ENCODE results near the gene MAPK7.
A peak's percentile ranks its signal among the peaks of the same experiment; 100 is the strongest.

MAPK7 gene

DNA sequence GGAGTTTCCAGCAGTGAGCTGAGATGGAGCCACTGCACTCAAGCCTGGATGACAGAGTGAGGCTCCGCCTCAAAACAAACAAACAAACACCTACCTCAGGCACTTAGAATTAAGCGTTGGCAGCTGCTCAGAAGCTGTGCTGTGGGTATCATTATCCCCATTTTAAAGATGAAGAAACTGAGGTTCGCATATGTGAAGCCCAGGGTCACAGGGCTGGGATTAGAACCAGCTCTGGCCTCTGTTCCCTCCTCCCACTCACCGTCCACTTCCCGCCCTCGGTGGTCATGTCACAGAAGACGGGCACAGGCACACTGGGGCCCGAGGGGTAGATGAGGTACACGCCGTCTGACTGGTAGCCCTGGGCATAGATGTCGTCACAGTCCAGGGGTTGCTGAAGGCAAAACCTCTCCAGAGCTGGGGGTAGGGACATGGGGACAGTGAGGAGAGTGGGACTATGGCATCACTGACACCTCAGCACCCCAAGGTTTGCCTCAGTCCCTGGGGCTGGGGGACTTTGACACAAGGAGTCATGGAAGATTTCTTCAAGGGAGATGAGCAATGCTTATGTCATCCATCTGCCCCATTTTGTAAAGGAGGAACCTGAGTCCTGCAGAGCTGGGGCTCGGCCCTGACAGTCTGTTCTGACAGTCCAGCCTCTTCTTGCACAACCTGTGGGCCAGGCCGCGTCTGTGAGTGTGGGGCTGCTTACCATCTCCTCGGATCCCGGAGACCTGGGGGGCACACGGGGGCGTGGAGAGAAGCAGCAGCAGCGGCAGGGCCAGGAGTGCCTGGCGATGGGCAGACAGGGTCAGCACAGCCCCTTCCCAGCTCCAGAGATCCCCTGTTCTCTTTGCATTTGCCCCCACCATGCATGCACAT is 8.0 kb downstream of the MAPK7 start:
- Histone ChIP-seq H3K9me3 (ENCODE audit: control insufficient read depth in 1 of 2, low read length in 2 of 2) (no peaks in the 10 kb centered on the region), H3K4me1 (ENCODE audit: control insufficient read depth in 1 of 2, insufficient read depth in 2 of 2, low read length in 2 of 2) (peaks cover 38 to 42% of the 10 kb centered on the region in 2 donors), H3K27ac (ENCODE audit: low read depth, low read length) (peak overlapping the region; percentile 66), H3K27me3 (ENCODE audit: control insufficient read depth in 1 of 2, insufficient read depth in 2 of 2, low read length in 2 of 2) (no peaks in the 10 kb centered on the region), H3K9ac (ENCODE audit: low read depth in 1 of 2, low read length in 2 of 2) (peak overlapping the region in 1 of 2 donors; percentile 29), H3K4me3 (ENCODE audit: low read depth in 1 of 2, low read length in 2 of 2) (peak overlapping the region; percentile 42 to 49), H3K36me3 (ENCODE audit: control insufficient read depth in 1 of 2, insufficient read depth in 2 of 2, low read length in 2 of 2) (peaks cover 18 to 39% of the 10 kb centered on the region in 2 donors)

DNA sequence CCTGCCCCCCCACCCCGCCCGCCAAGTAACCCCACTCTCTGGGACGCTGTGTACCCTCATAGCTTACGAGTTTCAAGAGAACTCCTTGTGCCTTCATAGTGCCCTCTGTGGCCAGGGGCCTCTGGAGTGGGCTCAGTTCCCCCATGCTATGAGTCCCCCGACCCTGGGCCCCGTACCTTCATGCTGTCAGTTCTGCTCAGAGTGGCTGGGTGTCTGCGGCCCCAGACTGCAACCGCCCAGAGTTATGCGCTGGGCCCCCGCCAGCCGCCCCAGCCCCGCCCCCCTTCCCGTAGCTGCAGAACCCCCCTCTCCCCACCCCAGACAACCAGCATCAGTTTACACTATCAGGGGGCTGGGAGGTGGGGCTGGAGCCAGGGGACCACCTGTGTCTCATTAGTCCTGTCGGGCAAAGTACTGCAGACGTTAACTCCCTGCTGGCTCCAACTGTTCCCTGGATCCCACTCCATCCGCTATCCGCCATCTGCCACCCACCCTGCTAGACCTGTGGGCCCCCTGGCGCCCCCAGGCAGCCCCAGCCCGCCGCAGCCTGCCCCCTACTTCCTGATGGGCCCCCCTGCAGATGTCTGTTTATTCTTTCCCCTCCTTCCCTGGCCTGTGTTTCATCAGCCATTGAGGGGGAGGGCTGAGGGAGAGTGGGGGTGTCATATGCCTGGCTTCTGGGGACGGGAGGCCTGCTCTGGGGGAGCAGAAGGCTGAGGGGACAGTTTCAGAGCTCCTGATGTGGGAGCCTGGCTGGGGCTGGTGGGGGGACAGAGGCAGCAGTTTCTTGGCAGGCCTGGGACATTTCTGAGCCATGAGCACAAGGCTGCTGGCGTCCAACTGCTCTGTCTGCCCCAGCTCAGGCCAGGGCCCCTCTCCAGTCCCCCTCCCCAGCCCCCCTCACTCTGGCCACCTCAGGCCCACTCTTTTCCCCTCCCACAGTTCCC is 8.9 kb downstream of the MAPK7 start, which contains the start of gene MFAP4:
Gene MFAP4, minus strand, starts transcription at position 217 of the 947 bp plus-strand sequence. Its CDS starts 35 bp downstream, at position 182.
- H3K4me1 ChIP-seq (ENCODE audit: control insufficient read depth in 1 of 2, insufficient read depth in 2 of 2, low read length in 2 of 2) = peaks cover 38 to 42% of the 10 kb centered on the region in 2 donors

DNA sequence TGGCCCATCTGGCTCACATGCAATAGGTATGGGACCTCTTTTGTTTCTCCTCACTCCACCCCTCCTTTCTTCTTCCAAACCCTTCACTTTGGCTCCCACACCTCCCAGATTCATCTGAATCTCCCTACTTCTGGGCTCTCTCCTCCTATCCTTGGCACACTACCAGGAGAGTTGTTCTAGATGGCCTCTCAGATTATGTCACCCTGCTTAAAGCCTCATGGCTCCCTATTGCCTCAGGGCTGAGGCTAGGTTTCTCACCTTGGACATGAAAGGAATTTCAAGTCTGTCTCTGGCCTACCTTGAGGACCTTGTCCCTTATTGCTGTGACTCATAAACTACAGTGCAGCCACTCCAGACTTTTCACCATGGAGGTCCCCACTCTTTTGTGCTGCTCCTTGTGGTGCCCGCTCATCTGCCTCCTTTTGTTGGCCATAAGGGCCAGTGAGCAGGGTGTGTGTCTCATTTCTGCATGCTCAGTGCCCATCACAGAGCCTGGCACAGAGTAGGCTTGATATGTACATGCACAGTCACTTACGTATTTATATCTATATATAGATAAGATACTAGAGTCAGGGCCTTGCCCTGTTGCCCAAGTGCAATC is 9.7 kb downstream of the MAPK7 start:
- H3K9ac ChIP-seq (ENCODE audit: low read depth in 1 of 2, low read length in 2 of 2) = no peak overlapping the region

More for the DNA sequence above, 8.9 kb downstream of the MAPK7 start, which contains the start of gene MFAP4:
- Histone ChIP-seq H3K36me3 (ENCODE audit: control insufficient read depth in 1 of 2, insufficient read depth in 2 of 2, low read length in 2 of 2) (peaks cover 18 to 31% of the 10 kb centered on the region in 2 donors), H3K4me3 (ENCODE audit: low read depth in 1 of 2, low read length in 2 of 2) (peak within 1 kb of the TSS; percentile 42 to 49), H3K27ac (ENCODE audit: low read depth, low read length) (peak within 1 kb of the TSS; percentile 66), H3K9me3 (ENCODE audit: control insufficient read depth in 1 of 2, low read length in 2 of 2) (no peaks in the 10 kb centered on the region), H3K27me3 (ENCODE audit: control insufficient read depth in 1 of 2, insufficient read depth in 2 of 2, low read length in 2 of 2) (no peaks in the 10 kb centered on the region), H3K9ac (ENCODE audit: low read depth in 1 of 2, low read length in 2 of 2) (peak within 1 kb of the TSS in 1 of 2 donors; percentile 29)

DNA sequence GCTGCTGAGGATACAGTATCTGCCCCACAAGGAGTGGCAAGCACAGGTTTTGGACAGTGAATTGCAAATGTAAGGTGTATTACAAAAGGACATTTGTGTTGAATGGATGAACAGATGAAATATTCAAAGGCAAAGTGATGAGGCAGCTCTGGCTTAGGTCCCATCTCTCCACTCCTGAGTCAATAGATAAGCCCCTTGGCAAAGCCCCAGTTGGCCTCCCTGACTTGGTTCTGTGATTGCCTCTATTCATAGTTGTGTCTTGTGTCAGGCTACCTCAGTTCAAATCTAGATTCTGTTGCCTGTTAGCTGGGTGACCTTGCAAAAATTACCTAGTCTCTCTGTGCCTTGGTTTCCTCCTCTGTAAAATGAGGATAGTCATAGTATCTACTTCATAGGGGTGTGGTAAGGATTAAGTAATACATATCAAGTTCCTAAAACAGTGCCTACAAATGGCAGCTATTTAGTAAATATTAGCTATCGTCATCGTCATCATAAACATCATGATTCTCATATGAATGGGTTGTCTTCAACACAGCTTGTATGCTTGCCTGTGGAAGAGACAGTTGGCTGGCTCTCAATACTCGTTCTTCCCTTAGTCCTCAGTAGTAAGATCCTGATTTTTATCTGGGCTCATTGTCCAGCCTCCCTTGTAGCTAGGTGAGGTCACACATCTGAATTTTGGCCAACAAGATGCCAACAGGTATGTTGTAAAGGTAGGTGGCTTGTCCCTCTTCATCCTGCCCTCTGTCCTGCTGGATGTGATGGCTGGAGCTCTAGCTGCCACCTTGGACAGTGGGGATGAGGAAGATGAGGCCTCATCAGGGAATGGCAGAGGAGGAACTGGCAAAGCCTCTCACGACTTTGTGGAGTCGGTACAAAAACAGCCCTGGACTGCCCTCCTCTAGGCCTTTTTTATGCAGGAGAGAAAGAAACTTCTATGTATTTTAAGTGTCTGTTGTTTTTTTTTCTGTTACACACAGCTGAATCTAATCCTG is 10.8 kb downstream of the MAPK7 start:
- Histone ChIP-seq H3K9me3 (ENCODE audit: control insufficient read depth in 1 of 2, low read length in 2 of 2) (no peaks in the 10 kb centered on the region), H3K27ac (ENCODE audit: low read depth, low read length) (no peak overlapping the region), H3K4me1 (ENCODE audit: control insufficient read depth in 1 of 2, insufficient read depth in 2 of 2, low read length in 2 of 2) (peaks cover 32 to 37% of the 10 kb centered on the region in 2 donors), H3K27me3 (ENCODE audit: control insufficient read depth in 1 of 2, insufficient read depth in 2 of 2, low read length in 2 of 2) (no peaks in the 10 kb centered on the region), H3K4me3 (ENCODE audit: low read depth in 1 of 2, low read length in 2 of 2) (no peak overlapping the region), H3K36me3 (ENCODE audit: control insufficient read depth in 1 of 2, insufficient read depth in 2 of 2, low read length in 2 of 2) (peaks cover 1 to 12% of the 10 kb centered on the region in 2 donors), H3K9ac (ENCODE audit: low read depth in 1 of 2, low read length in 2 of 2) (no peak overlapping the region)

More for the DNA sequence above, 9.7 kb downstream of the MAPK7 start:
- Histone ChIP-seq H3K4me3 (ENCODE audit: low read depth in 1 of 2, low read length in 2 of 2) (no peak overlapping the region), H3K27me3 (ENCODE audit: control insufficient read depth in 1 of 2, insufficient read depth in 2 of 2, low read length in 2 of 2) (no peaks in the 10 kb centered on the region), H3K36me3 (ENCODE audit: control insufficient read depth in 1 of 2, insufficient read depth in 2 of 2, low read length in 2 of 2) (peaks cover 10 to 23% of the 10 kb centered on the region in 2 donors), H3K4me1 (ENCODE audit: control insufficient read depth in 1 of 2, insufficient read depth in 2 of 2, low read length in 2 of 2) (peaks cover 38 to 42% of the 10 kb centered on the region in 2 donors), H3K27ac (ENCODE audit: low read depth, low read length) (peak overlapping the region; percentile 35), H3K9me3 (ENCODE audit: control insufficient read depth in 1 of 2, low read length in 2 of 2) (no peaks in the 10 kb centered on the region)

DNA sequence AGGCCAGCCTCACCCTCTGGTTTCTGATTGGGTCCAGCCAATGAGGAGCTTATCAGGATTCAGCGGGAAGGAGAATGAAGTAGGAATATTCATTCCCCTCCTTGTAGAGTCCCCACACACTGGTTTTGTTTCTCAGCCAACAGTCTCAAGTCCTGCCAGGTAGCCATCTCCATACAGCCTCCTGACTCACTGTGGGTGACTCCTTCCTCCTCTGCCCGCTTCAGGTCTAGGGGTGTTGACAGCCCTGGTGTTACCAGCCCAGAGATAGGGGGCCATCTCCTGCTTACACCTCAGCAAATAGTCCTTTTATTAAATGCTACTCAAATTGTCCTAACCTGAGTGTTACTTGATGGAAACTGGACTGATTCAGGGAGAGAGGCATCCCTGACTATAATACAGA is 12.7 kb downstream of the MAPK7 start:
- Histone ChIP-seq H3K27me3 (ENCODE audit: control insufficient read depth in 1 of 2, insufficient read depth in 2 of 2, low read length in 2 of 2) (no peaks in the 10 kb centered on the region), H3K9ac (ENCODE audit: low read depth in 1 of 2, low read length in 2 of 2) (no peak overlapping the region), H3K9me3 (ENCODE audit: control insufficient read depth in 1 of 2, low read length in 2 of 2) (no peaks in the 10 kb centered on the region), H3K36me3 (ENCODE audit: control insufficient read depth in 1 of 2, insufficient read depth in 2 of 2, low read length in 2 of 2) (no peaks in the 10 kb centered on the region), H3K27ac (ENCODE audit: low read depth, low read length) (no peak overlapping the region), H3K4me3 (ENCODE audit: low read depth in 1 of 2, low read length in 2 of 2) (no peak overlapping the region), H3K4me1 (ENCODE audit: control insufficient read depth in 1 of 2, insufficient read depth in 2 of 2, low read length in 2 of 2) (peaks cover 20 to 21% of the 10 kb centered on the region in 2 donors)

DNA sequence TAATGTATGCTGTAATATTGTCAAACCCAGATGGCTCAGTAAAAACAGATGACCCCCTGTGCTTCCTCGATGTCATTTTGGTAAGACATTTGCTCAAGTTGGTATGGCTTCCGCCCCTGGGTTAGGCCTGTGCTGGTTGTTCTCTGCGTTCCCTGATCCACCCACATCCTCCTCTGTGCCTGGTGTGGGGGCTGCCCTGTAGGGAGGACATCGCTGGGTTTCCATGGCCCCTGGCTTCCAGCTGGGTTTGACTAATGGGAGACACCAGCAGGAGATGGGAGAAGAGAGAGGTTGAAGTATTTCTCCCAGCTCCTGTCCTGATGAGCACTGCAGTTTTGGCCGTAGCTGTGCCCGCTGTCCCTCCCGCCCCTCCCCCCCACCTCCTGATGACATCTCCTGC is 13.1 kb downstream of the MAPK7 start:
- Histone ChIP-seq H3K4me3 (ENCODE audit: low read depth in 1 of 2, low read length in 2 of 2) (no peak overlapping the region), H3K4me1 (ENCODE audit: control insufficient read depth in 1 of 2, insufficient read depth in 2 of 2, low read length in 2 of 2) (peaks cover 16 to 20% of the 10 kb centered on the region in 2 donors), H3K27me3 (ENCODE audit: control insufficient read depth in 1 of 2, insufficient read depth in 2 of 2, low read length in 2 of 2) (no peaks in the 10 kb centered on the region), H3K27ac (ENCODE audit: low read depth, low read length) (no peak overlapping the region), H3K36me3 (ENCODE audit: control insufficient read depth in 1 of 2, insufficient read depth in 2 of 2, low read length in 2 of 2) (no peaks in the 10 kb centered on the region), H3K9me3 (ENCODE audit: control insufficient read depth in 1 of 2, low read length in 2 of 2) (no peaks in the 10 kb centered on the region), H3K9ac (ENCODE audit: low read depth in 1 of 2, low read length in 2 of 2) (no peak overlapping the region)

DNA sequence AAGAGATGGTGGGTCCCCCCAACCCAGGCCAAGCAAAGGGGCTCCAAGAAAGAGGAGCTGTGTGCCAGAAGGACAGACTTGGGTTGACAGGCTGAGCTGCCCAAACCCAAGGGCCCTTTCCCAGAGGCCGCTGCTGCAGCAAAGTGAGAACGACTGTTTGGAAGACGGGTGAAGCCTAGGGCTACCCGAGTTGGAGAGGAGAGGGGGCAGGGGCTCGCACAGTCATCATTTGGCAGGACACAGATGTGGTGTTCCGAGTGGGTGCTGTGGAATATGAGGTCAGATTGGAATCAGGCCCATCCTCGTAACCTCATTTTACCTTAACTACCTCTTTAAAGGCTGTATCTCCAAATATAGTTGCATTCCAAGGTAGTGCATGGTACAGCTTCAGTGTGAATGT is 14.0 kb downstream of the MAPK7 start:
- peaks cover 10 to 19% of the 10 kb centered on the region in 2 donors for H3K4me1 ChIP-seq (ENCODE audit: control insufficient read depth in 1 of 2, insufficient read depth in 2 of 2, low read length in 2 of 2)
- H3K27ac ChIP-seq (ENCODE audit: low read depth, low read length) = no peak overlapping the region

DNA sequence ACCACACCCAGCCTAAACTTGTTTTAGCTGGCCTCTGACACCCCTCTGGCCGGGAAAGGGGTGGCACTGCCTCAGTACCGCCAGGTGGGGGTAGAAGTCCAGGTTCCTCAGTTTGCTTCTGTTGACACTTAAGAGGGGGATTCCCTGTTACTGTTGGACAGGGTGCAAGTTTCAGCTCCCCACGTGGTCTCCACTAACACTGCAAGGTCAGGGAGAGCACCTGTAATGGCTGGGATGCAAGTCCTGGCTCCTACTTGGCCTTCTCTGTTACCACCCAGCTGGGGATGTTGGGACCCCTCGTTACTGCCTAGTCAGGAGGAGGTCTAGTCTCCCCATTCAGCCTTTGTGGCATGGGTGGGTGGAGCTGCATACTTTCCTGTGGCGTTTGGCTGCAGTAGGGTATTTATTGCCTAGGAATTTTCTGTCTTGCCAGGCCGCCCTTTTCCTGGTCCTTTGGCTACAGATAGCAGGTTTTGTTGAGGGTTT is 19.3 kb downstream of the MAPK7 start:
- Histone ChIP-seq H3K4me3 (ENCODE audit: low read depth in 1 of 2, low read length in 2 of 2) (no peak overlapping the region), H3K4me1 (ENCODE audit: control insufficient read depth in 1 of 2, insufficient read depth in 2 of 2, low read length in 2 of 2) (peaks cover 24 to 27% of the 10 kb centered on the region in 2 donors), H3K9me3 (ENCODE audit: control insufficient read depth in 1 of 2, low read length in 2 of 2) (no peaks in the 10 kb centered on the region), H3K27me3 (ENCODE audit: control insufficient read depth in 1 of 2, insufficient read depth in 2 of 2, low read length in 2 of 2) (no peaks in the 10 kb centered on the region), H3K36me3 (ENCODE audit: control insufficient read depth in 1 of 2, insufficient read depth in 2 of 2, low read length in 2 of 2) (no peaks in the 10 kb centered on the region), H3K9ac (ENCODE audit: low read depth in 1 of 2, low read length in 2 of 2) (no peak overlapping the region), H3K27ac (ENCODE audit: low read depth, low read length) (no peak overlapping the region)

More for the DNA sequence above, 14.0 kb downstream of the MAPK7 start:
- no peaks in the 10 kb centered on the region for H3K36me3 ChIP-seq (ENCODE audit: control insufficient read depth in 1 of 2, insufficient read depth in 2 of 2, low read length in 2 of 2)
- no peak overlapping the region for H3K9ac ChIP-seq (ENCODE audit: low read depth in 1 of 2, low read length in 2 of 2)
- no peaks in the 10 kb centered on the region for H3K27me3 ChIP-seq (ENCODE audit: control insufficient read depth in 1 of 2, insufficient read depth in 2 of 2, low read length in 2 of 2)
- no peaks in the 10 kb centered on the region for H3K9me3 ChIP-seq (ENCODE audit: control insufficient read depth in 1 of 2, low read length in 2 of 2)
- H3K4me3 ChIP-seq (ENCODE audit: low read depth in 1 of 2, low read length in 2 of 2) = no peak overlapping the region

Data from duodenal mucosa (tissue), 2 donors.